ENCODE measurements around the gene CSF1R.

The CSF1R gene

DNA sequence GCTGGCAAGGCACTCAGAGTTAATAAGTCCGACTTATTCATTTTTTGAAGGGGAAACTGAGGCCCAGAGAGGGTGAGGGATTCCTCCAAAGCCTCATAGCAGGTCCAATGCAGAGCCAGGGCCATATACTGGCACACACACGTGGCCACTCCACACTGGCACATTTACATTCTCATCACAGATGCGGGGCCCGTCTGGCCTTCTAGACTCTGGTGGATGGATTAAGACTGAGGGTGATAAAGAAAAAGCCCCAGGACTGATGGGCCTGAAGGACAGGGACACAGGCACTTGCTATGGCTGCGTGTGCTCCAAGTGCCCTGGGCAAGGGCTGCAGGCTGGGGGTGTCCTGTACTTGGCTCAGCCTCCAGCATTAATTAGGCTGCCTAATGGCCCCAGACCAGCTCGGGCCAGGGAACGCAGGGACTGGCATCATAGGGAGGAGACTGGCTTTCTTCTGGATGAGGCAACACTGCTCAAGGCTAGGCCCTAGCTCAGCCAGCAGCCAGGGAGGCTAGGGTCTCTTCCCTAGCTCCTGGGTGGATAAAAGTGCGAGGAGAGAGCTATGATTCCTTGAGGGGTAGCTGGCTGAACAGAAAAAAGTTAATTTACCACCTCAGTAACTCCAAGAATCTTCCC lies 28.5 kb upstream of the CSF1R start:
- DNase-seq (ENCODE audit: low spot score), result no peak
- TF ChIP-seq, protein P1, sequence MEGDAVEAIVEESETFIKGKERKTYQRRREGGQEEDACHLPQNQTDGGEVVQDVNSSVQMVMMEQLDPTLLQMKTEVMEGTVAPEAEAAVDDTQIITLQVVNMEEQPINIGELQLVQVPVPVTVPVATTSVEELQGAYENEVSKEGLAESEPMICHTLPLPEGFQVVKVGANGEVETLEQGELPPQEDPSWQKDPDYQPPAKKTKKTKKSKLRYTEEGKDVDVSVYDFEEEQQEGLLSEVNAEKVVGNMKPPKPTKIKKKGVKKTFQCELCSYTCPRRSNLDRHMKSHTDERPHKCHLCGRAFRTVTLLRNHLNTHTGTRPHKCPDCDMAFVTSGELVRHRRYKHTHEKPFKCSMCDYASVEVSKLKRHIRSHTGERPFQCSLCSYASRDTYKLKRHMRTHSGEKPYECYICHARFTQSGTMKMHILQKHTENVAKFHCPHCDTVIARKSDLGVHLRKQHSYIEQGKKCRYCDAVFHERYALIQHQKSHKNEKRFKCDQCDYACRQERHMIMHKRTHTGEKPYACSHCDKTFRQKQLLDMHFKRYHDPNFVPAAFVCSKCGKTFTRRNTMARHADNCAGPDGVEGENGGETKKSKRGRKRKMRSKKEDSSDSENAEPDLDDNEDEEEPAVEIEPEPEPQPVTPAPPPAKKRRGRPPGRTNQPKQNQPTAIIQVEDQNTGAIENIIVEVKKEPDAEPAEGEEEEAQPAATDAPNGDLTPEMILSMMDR (IDR thresholded peaks at IDR 0.05; ENCODE audit: extremely low read depth, missing control alignments), result no peak

DNA sequence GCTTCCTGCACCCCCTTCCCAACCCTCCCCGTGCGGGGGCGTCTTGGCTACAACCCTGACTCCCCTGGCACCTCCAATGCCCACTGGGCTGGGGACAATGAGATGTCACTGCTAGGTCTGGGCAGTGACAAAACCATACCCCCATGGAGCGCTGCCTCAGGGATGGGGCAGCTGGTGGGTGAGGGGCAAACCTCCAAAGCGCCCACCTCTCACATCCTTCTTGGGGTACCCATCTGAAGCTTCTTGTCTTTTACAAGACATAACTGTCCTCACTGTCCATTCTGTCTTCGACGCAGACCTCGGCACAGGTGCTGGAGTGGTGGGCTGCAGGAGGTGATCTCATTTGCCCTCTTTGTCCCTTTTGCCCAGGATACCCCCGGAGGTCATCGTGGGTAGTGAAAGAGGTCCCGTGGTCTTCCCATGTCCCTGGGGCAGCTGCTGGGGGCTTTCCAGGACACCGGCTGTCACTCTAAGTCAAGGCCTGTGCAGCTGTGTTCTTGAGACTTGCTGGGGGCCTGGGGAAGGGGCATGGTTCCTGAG lies 27.8 kb upstream of the CSF1R start:
- TF ChIP-seq, protein P1 (IDR thresholded peaks at IDR 0.05; ENCODE audit: extremely low read depth, missing control alignments), result no peak
- DNase-seq (ENCODE audit: low spot score), result no peak

DNA sequence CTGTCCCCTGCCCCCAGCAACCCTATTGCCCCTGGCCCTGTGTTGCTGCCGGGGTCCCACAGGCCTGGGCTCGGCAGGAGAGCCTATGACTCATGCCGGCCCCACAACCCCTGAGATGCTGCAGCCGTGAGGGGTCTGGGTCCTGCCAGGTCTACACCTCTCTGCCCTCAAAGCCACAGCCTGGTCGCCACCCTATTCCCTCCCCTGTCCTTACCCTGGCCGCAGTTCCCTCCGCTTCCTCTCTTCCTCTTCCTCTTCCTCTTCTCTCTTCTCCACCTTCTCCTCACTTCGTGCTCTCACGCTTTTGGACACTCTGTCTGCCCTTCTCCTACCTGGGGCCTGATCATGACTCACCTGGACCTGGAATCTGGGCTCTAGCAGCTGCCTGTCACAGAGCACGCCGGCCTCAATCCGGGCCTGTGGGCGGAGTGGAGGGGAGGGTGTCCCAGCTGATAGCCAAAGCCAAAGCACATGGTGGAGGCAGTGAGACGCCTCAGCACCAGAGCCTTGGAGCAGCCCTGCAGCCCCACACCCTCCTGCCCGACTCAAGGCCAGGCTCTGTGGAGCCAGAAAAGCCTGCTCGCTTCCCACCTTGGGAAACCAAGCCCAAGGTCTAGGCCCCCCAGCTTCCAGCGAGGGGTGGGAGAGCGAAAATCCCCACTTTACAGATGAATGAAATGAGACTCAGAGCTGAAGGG lies 26.8 kb upstream of the CSF1R start:
- TF ChIP-seq, protein P1 (IDR thresholded peaks at IDR 0.05; ENCODE audit: extremely low read depth, missing control alignments), result no peak
- DNase-seq (ENCODE audit: low spot score), result no peak

DNA sequence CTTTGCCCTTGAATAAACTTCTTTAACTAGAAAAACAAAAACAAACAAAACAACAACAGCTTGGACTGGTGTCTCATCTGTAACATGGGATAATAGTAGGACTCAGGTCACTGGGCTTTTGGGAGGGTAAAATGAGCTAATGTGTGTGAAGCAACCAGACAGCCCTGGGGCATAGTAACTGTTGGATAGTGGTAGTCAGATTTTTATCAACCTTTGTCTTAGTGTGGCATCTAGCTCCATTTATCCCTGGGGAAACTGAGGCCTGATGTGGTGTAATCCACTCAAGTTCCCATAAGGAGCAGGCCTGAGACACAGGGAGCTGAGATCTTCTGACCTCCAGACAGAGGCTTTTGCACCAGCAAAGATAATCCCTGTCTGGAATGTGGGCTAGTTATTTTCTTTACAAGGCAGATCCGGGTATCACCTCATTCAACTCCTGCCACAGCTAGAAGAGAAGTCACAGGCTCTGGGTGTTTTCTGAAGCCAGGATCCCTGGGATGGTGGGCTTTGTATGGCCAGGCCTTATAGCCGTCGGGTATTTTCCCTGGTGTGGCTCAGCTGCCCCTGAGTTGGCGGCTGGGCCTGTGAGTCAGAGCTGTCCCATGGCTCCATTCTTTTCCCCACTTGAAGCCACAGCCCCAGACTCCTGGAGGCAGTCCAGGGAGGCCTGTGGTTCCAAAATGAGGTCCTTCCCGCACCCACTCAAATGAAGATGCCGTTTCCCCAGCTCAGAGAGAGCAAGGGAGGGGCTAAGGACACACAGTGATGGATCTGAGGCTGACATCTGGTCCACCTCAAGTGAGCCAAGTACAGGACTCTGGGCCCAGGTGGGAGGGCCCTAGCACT lies 26.1 kb upstream of the CSF1R start:
- TF ChIP-seq, protein P1 (IDR thresholded peaks at IDR 0.05; ENCODE audit: extremely low read depth, missing control alignments), result no peak
- peak; percentile 3 for DNase-seq (ENCODE audit: low spot score)

DNA sequence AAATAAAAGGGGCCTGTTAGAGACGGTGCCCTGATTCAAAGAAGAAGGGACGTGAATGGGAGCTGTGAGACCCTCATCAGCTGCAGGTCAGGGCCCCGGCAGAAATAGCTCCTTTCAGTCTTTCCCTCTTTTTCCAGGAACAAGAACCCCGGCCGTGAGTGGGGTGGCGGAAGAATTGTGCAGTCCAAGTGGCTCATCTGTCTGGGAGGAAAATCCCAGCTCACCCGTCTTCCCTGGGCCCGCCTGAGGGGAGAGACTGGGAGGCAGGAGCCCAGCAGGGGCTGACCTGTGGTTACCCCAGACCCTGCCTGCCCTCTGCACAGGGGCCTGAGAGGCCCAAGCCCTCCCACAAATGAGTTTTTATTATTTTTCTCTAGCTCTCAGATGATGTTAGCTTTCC lies 24.8 kb upstream of the CSF1R start:
- TF ChIP-seq, protein P1 (IDR thresholded peaks at IDR 0.05; ENCODE audit: extremely low read depth, missing control alignments), result no peak
- DNase-seq (ENCODE audit: low spot score), result peak; percentile 2

DNA sequence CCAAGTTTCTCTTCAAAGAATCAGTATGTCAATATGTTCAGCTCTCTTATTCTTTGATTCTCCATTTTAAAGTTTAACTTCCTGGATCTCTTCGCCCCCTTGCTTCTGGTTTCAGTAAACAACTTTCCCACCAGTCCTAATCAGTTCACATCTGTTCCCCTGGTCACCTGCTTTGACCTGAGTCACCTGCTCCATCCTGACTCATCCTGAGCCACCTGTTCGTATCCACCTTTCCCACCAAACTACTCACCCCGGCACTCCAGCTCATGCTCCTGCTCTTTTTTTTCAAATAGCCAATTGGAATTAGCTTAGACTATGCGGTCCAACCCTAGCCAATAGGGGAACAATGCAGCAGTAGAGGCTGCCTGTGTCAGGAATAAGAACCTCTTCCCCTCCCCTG lies 23.6 kb upstream of the CSF1R start:
- TF ChIP-seq, protein P1 (IDR thresholded peaks at IDR 0.05; ENCODE audit: extremely low read depth, missing control alignments), result no peak
- no peak for DNase-seq (ENCODE audit: low spot score)

Data from GM20000 (cell line).